ENCODE data around the gene RB1.
"Not testable (repeated sequence)": the region's sequence is repeated elsewhere in the genome, so short reads cannot be mapped to it uniquely, and the experiment has no call there.

The RB1 gene

GRCh38 chr13:48412881-48413351 is 109.4 kb downstream of the RB1 start, which contains the start of gene LPAR6:
TSS of gene LPAR6 (minus strand) at chr13:48413113. CDS start at chr13:48412423, 690 bp downstream.
- peak; percentile 23 for DNase-seq (ENCODE audit: low spot score)
- ChIA-PET POLR2A (ENCODE audit: low non-redundant PET) (no interaction called here), CTCF (interaction anchor here (0.5 to 0.8 kb wide), 3 partner anchors 27 to 102 kb away, joined by 3 read pairs; no protein-coding TSS in a partner anchor)
- H3K27ac ChIP-seq = no peak within 1 kb of the TSS
- no peak for TF ChIP-seq CTCF (conservative IDR thresholded peaks at IDR 0.05; ENCODE audit: low read depth)

- ChIA-PET CTCF (interaction anchor here (0.6 kb wide), 1 partner anchor 319 kb away, joined by 3 read pairs; the partner anchor contains the start of gene MED4), POLR2A (ENCODE audit: low non-redundant PET) (no interaction called here)
- H3K27ac ChIP-seq = no peak overlapping the region
- DNase-seq (ENCODE audit: low spot score) = no peak
- TF ChIP-seq CTCF (conservative IDR thresholded peaks at IDR 0.05; ENCODE audit: low read depth) = no peak
These were observed 111.0 kb downstream of the RB1 start for GRCh38 chr13:48414501-48414900.

- ChIA-PET CTCF (interaction anchor here (0.6 kb wide), 1 partner anchor 159 kb away, joined by 6 read pairs; no protein-coding TSS in a partner anchor), POLR2A (ENCODE audit: low non-redundant PET) (no interaction called here)
- H3K27ac ChIP-seq = no peak overlapping the region
- no peak for DNase-seq (ENCODE audit: low spot score)
- no peak for TF ChIP-seq CTCF (conservative IDR thresholded peaks at IDR 0.05; ENCODE audit: low read depth)
These were observed 112.0 kb downstream of the RB1 start for GRCh38 chr13:48415516-48415915.

- DNase-seq (ENCODE audit: low spot score); CTCF ChIA-PET; POLR2A ChIA-PET (ENCODE audit: low non-redundant PET); H3K27ac ChIP-seq: not testable (repeated sequence)
These were observed 118.5 kb downstream of the RB1 start for GRCh38 chr13:48422003-48422402.

GRCh38 chr13:48424212-48424611 is 120.7 kb downstream of the RB1 start:
- DNase-seq (ENCODE audit: low spot score) = no peak
- TF ChIP-seq CTCF (conservative IDR thresholded peaks at IDR 0.05; ENCODE audit: low read depth) = no peak
- CTCF ChIA-PET = no interaction called here
- no peak overlapping the region for H3K27ac ChIP-seq
- POLR2A ChIA-PET (ENCODE audit: low non-redundant PET) = no interaction called here

GRCh38 chr13:48426052-48426451 is 122.5 kb downstream of the RB1 start:
- POLR2A ChIA-PET (ENCODE audit: low non-redundant PET) = no interaction called here
- CTCF ChIA-PET = no interaction called here
- DNase-seq (ENCODE audit: low spot score) = no peak
- no peak for TF ChIP-seq CTCF (conservative IDR thresholded peaks at IDR 0.05; ENCODE audit: low read depth)
- H3K27ac ChIP-seq = no peak overlapping the region

- DNase-seq (ENCODE audit: low spot score); POLR2A ChIA-PET (ENCODE audit: low non-redundant PET); H3K27ac ChIP-seq; CTCF ChIA-PET: not testable (repeated sequence)
These were observed 123.3 kb downstream of the RB1 start for GRCh38 chr13:48426755-48427298.

- ChIA-PET POLR2A (ENCODE audit: low non-redundant PET) (no interaction called here), CTCF (no interaction called here)
- no peak for DNase-seq (ENCODE audit: low spot score)
- no peak for TF ChIP-seq CTCF (conservative IDR thresholded peaks at IDR 0.05; ENCODE audit: low read depth)
- H3K27ac ChIP-seq = no peak overlapping the region
These were observed 125.5 kb downstream of the RB1 start for GRCh38 chr13:48429036-48429435.

Measured in RWPE1 (cell line).